Brain microvascular endothelial cell (primary cell): Measurements from ENCODE around the gene DNAJC27.
A peak's percentile ranks its signal among the peaks of the same experiment; 100 is the strongest.

Experiments used
- DNase-seq: peaks from one replicate; pipeline ENCODE4 v3.0.0-alpha.2; 2020
- H3K27ac ChIP-seq: fragments of 250-450 bp; sonication (Bioruptor Pico); 2 replicates; pipeline ENCODE4 v1.5.1; 2020; ENCODE audit warnings: mild to moderate bottlenecking, moderate library complexity
- H3K27me3 ChIP-seq: fragments of 250-450 bp; sonication (Bioruptor Pico); replicated peaks from 2 replicates; pipeline ENCODE4 v1.5.1; 2020; ENCODE audit warnings: mild to moderate bottlenecking
- H3K36me3 ChIP-seq: fragments of 250-450 bp; sonication (Bioruptor Pico); replicated peaks from 2 replicates; pipeline ENCODE4 v1.5.1; 2020; ENCODE audit warnings: mild to moderate bottlenecking
- H3K4me3 ChIP-seq: 2 replicates; pipeline ENCODE4 v1.5.1; 2011; ENCODE audit warnings: low read depth, mild to moderate bottlenecking, control low read depth, low read length, moderate library complexity
- CTCF ChIP-seq: IDR thresholded peaks from 2 replicates; pipeline ENCODE4 v1.5.1; 2011; ENCODE audit warnings: low read depth, mild to moderate bottlenecking, moderate library complexity, low read length, control low read depth, inconsistent platforms; ENCODE audit errors: missing control alignments
- in situ Hi-C: cut with HindIII; loops from 2 replicates; pipeline ENCODE4 v1.10.0; 2017; ENCODE audit warnings: low sequenced_read_pairs, low pct_ligation_motif_present

DNAJC27 gene

DNA sequence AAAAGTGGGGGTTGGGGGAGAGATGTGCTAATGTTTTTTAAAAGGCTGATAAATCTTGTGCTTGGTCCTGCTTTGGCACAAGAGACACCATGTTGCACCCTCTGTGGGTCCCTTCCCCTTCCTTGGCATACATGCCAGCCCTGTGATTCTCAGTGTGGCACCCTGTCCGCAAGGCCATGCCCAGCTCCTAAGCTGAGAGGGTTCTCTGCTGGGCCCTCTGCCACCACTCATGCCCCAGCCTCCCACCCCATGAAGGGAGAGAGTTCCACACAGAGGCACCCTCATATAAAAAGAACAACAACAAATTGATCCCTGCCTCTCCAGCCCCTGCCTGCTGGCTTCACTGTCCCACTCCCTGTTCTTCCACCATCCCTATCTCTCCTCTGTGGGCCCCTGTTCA lies 49.2 kb downstream of the DNAJC27 start:
- no peak for TF ChIP-seq CTCF
- DNase-seq: no peak

DNA sequence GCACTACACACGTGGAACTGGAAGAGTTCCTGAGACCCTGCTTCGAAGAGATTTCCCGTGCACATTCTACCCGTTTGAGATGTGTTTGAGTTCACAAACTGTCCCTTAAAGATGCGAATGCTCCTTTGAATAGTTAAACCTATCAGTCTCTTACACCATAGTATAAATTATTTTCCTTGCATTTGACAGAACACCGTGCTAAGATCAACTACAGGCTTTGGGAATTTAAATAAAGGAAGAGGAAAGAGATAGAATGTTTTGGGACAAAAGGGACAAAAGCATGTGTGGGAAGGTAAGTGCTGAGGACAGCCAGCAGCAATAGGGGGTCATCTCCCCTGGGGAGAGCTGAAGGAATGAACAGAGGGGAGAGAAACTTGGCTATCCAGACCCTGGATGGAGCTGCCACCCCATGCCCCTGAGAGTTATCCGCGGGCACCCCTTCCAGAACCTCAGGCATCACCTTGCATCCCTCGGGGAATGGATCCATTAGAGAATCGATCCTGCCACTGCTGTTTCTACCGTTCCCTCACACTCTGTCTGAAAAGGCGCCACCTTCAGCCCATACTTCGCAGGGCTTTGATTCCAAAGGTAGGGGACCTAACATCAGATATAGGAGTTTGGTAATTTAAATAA lies 50.8 kb downstream of the DNAJC27 start:
- peak; percentile 64 for TF ChIP-seq CTCF
- Histone ChIP-seq H3K27ac (no peak overlapping the region), H3K36me3 (no peaks in the 10 kb centered on the region), H3K27me3 (no peaks in the 10 kb centered on the region), H3K4me3 (peak overlapping the region; percentile 47)
- in situ Hi-C loops: no loop called here
- no peak for DNase-seq

More for the DNA sequence above, 49.2 kb downstream of the DNAJC27 start:
- Histone ChIP-seq H3K27me3 (no peaks in the 10 kb centered on the region), H3K27ac (no peak overlapping the region), H3K36me3 (no peaks in the 10 kb centered on the region), H3K4me3 (no peak overlapping the region)
- in situ Hi-C loops: no loop called here

GRCh38 chr2:24920098-24920808 lies 51.5 kb downstream of the DNAJC27 start, which contains the start of gene ADCY3:
TSS of gene ADCY3 (minus strand) at chr2:24920237. CDS start at chr2:24918987, 1,250 bp downstream.
- DNase-seq: no peak
- Histone ChIP-seq H3K27ac (no peak within 1 kb of the TSS), H3K36me3 (no peaks in the 10 kb centered on the region), H3K4me3 (peak within 1 kb of the TSS; percentile 61), H3K27me3 (no peaks in the 10 kb centered on the region)
- in situ Hi-C loops: no loop called here
- no peak for TF ChIP-seq CTCF

GRCh38 chr2:24919506-24920097 lies 52.2 kb downstream of the DNAJC27 start:
- in situ Hi-C loops: no loop called here

GRCh38 chr2:24919037-24919505 lies 52.7 kb downstream of the DNAJC27 start:
- Histone ChIP-seq H3K4me3 (peak overlapping the region; percentile 61), H3K27me3 (no peaks in the 10 kb centered on the region), H3K27ac (no peak overlapping the region), H3K36me3 (no peaks in the 10 kb centered on the region)
- no peak for TF ChIP-seq CTCF
- in situ Hi-C loops: no loop called here
- DNase-seq: no peak

More at GRCh38 chr2:24919506-24920097, 52.2 kb downstream of the DNAJC27 start:
- H3K27ac ChIP-seq: no peak overlapping the region
- TF ChIP-seq CTCF: no peak
- no peak for DNase-seq
- H3K36me3 ChIP-seq: no peaks in the 10 kb centered on the region
- H3K4me3 ChIP-seq: peak overlapping the region; percentile 61
- no peaks in the 10 kb centered on the region for H3K27me3 ChIP-seq
